HG03175 (cell line): ENCODE results near the gene SMIM8.

Experiments
- ATAC-seq: cut with Tn5 transposase; IDR thresholded peaks from one replicate; pipeline ENCODE4 v1.9.1; 2021; ENCODE audit warnings: mild to moderate bottlenecking, moderate library complexity; ENCODE audit not compliant: unreplicated experiment

The SMIM8 gene

DNA sequence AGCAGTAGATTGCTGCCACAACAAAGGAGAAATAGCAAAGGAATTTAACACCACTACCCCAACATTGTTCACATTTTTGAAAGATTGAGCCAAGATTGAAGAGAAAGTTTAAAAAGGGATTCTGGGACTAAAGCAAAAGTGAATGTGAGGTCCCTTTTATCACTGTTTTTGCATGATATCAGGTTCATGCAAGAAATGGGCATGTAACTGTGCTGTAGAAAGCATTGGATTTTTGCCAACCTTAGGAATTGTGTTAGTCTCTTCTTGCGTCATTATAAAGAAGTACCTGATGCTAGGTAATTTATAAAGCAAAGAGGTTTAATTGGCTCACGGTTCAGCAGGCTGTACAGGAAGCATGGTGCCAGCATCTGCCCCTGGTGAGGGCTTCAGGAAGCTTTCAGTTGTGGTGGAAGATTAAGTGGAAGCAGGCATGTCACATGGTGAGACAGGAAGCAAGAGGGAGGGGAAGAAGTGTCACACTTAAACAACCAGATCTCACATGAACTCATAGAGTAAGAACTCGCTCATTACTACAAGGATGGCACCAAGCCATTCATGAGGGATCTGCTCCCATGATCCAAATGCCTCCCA lies 11.3 kb downstream of the SMIM8 start:
- no peak for ATAC-seq

DNA sequence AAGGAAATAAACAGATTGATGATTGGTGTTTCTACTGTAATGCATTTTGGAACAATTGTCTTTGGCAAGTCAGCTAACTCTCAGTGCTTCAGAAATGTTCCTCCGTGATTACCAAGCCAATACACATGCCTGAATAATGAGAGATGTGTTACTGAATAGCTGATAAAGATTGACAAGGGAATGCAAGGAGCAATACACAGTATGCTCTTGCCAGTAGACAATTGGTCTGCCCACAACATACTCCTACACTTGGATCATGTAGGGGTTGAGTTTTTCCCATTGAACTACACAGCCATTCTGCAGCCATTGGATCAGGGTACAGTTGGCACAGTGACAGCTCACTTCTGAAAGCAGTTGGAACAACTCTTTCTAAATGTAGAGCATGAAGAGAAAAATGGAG lies 12.3 kb downstream of the SMIM8 start:
- ATAC-seq = no peak

DNA sequence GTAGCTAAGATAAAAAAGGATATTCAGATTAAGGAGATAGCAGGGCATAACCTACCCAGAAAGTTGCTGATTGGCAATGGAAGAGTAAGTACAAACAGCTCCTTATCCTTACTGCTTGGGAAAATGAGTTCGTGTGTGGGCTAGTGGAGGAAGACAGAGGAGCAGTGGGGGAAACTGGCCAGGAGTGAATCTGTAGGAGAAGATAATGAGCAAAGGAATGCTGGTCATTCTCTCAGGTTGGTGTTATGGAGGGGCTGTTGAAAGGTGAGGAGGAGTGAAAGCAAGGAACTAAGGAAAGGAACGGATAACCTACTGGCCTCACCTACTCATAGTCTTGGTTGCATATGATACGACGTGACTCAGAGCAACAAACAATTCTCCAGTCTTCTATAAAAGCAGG lies 14.0 kb downstream of the SMIM8 start:
- ATAC-seq = no peak

DNA sequence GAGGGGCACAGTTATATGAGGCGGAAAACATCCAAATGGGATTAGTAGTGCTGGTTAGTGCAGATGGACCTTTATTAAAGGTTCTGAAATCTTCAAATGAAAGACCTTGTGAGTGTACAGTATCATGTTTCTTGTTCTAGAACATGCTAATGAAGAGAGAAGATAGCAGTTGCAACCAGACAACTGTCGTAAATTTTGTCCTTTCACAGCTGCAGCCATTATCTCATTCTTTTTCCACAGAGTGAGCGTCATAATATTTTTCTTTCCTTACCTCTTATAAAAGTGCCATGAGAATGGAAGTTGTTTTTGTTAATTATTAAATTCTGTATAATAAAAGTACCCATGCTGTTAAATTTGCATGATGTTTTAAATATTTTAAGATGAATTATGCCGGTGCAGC lies 17.8 kb downstream of the SMIM8 start:
- no peak for ATAC-seq

DNA sequence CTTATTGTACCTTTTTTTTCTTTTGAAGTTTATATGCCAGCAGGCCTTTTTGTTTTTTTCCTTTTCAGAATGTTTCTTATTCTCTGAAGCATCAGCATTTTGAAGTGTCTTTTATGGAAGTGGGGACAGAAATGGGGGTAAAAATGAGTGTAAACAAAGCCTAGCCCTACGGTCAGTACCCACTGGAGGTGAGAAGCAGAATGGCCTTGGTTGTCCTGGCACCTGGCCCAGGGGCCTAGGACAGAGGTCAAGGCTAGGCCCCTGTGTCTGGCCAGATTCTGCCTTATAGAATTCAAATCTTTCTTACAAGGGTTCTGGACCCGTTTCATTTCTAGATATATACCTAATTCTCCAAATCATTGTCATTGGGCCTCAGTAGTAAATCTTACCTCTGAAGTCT lies 18.8 kb downstream of the SMIM8 start:
- no peak for ATAC-seq

DNA sequence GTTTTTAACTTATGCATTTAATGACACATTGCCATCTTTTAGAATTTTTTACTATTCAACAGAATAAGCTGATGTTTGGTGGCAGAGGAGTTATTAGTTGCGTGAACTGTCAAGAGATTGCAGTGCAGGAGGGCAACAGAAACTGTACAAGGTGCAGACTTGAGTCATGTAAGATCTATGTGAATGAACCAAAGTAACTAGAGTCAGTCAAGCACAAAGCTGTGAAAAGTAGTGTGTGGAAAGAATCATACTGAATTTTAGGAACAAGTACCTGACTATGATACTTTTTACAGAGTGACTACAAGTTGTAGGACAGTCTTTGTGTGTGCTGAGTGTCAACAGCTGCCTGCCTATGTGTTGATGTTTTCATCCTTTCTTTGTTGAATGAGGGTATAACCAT lies 19.5 kb downstream of the SMIM8 start:
- ATAC-seq = peak; percentile 99

DNA sequence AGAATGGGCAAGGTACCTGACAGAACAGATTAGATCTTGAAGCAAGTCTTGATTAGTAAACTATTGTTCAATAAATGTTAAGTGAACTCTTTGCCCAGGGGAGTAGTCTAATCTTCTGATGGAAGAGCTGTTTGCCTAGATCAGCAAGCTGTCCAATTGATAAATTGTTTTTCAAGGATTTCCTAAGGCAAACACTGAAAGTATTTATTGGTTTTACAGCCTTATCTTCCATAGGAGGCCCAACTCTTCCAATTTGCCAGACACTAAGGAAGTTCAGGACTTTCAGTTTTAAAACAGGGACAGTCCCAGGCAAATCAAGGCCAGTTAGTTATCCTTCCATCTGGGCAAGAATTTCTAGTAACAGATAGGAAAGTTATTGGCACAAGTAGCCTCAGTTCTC lies 20.4 kb downstream of the SMIM8 start:
- no peak for ATAC-seq

DNA sequence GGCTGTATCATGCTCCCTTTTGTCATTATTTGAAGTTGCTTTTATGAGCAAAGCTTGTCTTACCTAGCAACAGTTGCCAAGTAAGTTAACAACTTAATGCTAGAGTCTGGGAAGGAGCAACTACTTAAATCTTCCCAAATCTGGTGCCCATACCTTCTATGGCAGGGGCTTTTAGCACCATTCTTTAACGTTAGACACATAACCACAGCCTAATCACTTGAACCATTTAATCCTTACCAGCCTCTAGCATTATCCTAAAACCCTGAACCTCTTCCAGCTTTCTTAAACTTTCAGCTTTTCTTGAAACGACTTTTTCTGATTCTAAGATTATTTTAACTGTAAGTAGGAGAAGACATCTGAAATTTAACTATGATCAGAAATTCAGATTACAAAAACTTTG lies 22.3 kb downstream of the SMIM8 start, which contains the start of gene C6orf163:
TSS of gene C6orf163 (plus strand) at position 83 of the 400 bp plus-strand sequence. CDS start at position 370, 287 bp downstream.
- no peak for ATAC-seq

DNA sequence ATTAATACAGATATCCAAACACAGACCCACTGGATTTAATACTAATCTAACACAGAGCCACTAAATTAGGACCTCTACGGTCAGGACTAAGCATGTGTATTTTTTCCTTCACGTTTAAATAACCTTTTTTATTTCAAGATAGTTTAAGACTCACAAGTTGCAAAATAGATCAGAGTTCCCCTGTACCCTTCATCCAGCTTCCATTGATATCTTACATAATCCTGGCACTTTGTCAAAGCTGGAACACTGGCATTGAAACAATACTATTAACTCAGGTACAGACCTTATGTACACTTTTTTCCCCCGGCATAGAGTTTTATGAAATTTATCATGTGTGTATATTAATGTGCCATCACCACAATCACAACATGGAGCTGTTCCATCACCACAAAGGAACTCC lies 24.3 kb downstream of the SMIM8 start:
- no peak for ATAC-seq

DNA sequence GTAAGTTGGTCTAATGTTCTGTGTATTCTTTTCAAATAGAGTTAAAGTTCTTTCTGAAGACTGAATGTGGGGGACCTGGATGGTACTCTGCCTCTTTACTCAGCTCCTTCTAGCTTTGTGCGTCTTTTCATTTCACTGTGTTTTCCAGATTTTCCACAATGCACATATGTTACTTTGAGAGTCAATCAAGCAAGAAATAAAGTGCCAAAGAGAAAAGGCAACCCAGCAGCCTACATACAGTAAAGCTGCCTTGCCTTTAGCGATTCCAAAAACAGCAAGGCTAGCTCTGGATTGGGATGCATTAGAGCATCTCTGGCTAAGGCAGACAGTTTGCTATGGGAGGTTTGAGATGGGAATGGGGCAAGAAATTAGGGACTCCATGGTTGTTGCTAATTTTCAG lies 27.5 kb downstream of the SMIM8 start:
- ATAC-seq = no peak

DNA sequence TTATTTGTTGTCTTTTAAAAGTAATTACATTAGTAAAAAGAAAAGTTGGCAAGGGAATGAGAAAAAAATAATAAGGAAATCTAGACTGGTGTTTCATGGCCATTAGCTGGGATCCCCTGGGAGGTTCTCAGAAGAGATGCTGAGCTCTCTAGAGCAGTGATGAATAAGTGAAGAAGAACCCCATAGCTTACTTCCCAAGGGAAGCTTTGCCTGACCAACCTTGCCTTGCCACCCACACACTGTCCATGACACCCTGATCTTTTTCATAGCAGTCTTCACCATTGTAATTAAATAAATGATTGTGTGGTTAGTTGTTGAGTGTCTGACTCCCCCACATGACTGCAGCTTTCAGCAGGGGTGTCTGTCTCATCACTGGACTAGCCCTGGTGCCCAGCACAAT lies 28.1 kb downstream of the SMIM8 start:
- ATAC-seq = no peak

DNA sequence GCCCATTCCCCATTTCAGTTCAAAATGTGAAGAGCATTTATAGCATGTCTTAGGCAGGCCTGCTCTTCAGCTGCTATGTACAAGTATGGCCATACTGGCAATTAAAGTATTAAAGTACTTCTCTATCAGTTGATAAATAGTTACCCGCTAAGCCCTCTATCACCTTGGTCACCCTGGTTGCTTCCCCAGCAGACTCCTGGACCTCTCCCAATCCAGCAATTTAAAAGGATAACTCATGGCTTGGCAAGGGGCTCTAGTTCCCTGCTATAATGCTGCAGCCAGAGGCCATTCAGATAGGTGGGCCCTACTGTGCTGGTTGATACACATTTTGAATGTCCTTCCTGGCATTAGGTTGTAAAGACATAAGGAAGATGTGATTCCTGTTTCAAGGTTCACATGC lies 29.2 kb downstream of the SMIM8 start:
- no peak for ATAC-seq

DNA sequence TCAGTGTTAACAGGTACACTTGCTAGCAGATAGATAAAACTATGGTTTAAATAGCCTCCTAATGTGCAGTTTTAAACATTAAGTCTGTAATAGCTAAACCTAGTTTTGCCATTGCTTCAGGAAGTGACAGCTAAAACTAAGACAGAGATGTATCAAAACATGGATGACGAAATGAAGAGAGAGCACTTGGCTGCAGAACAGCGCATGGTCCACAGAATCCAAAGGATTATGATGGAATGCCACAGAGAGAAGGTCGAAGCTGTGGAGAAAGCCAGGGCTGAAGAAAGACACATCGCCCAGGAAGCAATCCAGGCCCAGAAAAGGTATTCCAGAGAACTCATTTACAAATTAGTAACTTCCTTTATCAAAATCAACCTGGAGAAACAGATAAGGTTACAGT lies 33.8 kb downstream of the SMIM8 start:
- ATAC-seq = no peak

DNA sequence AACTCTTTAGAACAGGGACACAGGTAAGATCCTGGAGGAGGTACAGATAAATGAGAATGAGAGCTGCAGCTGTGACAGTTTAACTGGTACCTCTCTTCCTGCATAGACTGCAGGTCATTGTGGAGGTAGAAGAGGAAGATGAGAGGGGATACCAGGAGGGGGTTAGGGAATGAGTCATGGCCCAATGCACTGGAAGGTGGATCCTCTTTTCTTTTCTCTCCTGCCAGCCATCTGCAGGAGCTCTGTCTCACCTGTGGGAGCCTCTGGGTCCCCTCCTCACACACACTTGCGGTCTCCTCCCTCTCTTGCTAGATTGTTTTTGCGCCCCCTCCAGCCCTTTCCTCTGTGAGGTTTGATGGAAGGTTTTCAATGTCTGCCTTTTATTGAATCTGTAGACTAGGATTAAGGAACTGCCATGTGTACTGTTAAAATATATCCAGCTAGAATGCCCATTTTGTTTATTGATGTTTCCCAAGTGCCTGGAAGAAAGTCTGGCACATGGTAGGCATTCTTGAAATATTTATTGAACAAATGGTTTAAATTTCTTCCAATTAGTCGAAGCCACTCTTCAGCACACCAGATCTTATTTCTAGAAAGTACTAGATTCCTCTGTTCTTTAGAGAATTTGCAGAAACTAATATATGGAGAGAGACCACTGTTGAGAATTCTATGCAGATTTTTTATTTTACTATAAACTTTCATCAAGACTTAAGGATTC lies 35.2 kb downstream of the SMIM8 start:
- no peak for ATAC-seq

DNA sequence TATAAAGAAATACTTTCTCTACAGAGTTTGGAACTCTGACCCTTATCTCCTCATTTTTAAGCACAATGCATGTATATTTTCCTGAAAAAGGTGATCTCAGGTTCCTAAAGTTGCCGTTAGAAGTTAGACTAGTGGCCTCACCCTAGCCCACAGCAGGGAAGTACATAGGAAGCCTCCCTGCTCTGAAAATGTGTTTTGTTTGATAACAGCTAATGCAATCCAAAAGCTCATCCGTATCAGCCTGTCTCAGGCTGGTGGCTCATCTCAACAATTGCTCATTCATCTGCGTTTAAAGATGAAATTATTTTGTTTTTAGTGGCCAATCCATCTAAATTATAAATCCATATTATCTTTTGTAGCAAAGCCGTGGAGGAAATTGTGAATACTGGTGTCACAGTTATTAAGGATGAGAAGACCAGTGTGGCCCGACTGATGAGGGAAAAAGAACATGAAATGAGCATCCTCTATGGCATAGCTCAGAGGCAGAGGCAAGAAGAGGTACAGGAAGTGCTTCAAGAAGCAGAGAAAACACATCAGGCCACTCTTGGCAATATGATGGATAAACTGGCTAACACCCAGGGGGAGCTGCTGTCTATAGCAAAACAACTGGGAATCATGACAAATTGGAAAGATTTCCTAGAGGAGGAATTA lies 42.3 kb downstream of the SMIM8 start:
- ATAC-seq = no peak

DNA sequence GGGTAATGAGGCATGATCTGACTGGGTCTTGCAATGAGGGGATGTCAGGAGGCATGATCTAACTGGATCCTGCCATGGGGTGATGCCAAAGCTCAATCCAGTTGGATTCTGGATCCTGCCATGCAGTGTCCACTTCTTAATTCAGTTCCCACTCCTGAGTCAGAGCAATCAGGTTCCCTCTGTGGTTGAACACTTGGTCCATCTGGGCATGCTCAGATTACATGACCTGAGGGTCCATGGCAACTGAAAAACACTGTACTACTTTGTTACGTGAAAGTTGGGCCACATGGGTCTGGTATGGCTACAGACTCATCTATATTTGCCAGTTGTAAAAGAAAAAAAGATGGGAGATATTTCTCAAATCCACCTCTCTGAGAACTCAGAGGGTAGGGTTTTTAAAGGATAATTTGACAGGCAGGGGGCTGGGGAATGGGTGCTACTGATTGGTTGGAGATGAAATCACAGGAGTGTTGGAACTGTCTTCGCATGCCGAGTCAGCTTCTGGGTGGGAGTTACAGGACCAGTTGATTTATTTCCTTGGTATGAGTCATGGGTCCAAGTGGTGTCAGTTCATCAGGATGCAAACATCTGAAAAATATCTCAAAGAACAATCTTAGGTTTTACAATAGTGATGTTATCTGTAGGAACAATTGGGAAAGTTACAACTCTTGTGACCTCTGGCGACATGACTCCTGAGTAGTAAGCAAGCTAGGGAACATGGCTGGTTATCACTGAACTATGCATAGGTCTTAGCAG lies 43.9 kb downstream of the SMIM8 start:
- no peak for ATAC-seq

DNA sequence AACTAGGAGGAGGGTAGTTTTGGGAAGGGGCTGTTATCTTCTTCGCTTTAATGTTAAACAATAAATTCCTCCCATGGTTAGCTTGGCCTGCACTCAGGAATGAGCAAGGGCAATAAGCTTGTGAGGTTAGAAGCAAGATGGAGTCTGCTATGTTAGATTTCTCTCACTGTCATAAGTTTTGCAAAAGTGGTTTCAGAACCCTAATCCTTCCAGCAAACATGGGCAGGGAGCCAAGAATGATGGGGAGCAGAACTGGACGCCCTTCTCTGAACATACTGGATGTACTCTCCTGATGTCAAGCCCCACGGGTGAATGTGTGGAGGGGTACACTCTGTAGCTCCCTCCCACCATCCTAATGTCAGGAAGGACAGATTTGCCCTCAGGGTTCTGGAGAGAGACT lies 44.5 kb downstream of the SMIM8 start:
- no peak for ATAC-seq

DNA sequence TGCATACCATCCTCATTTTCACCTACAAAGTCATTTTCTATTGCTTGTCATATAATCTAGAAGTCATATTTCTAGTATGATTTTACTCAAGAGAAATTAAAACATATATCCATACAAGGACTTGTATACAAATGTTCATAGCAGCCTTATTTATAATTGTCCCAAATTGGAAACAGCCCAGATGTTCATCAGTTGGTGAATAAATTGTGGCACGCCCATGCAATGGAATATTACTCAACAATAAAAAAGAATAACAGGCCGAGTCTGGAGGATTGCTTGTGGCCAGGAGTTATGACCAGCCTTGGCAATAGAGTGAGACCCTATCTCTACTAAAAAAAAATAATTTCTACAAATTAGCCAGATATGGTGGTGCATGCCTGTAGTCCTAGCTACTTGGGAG lies 51.0 kb downstream of the SMIM8 start:
- no peak for ATAC-seq

DNA sequence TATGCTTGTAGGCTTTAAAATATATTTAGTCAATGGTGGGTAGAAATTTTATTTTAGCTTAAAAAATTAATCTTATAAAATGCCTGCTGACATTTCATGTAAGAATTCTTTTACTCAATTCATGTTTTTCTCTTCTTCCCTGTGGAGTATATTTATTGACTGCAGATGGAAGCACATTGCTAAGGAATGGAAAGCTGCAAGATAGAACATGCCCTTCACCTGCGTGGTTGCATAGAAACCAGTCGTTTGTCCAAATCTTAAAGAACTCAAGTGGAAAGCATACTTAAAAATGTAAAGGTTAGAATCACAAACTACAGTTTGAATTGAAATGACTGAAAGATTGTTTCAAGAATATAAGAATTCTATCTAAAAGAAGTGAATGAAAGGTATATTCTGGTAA lies 52.9 kb downstream of the SMIM8 start:
- ATAC-seq = no peak

DNA sequence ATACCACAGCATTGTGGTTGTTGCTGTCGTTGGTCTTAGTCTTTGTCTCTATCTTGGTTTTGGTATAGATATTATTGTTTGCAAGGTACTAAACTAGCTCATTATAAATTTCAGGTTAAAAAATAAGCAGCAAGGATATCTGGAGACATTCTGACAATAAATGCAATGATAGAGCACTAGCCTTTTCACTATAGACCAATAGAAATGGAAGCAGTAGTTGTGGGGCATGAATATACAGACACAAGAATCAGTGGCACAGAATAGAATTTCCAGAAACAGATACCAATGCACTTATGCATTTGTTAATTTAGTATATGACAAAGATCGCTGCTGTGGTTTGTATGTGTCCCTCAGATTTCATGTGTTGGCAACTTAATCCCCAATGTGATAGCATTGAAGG lies 54.3 kb downstream of the SMIM8 start:
- ATAC-seq = no peak

DNA sequence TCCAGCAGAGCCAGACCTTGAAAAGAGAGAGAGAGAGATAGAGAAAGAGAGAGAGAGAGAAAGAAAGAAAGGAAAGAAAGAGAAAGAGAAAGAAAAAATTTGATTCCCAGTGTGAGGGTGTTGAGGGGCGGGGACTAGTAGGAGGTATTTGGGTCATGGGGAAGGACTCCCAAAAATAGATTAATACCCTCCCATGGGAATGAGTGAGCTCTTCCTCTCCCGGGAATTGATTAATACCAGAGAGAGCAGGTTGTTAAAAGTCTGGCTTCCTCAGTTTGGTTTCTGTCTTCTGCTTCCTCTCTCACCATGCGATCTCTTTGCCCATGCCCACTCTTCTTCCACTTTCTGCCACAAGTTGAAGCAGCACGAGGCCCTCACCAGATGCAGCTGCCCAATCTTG lies 56.6 kb downstream of the SMIM8 start:
- ATAC-seq = no peak

DNA sequence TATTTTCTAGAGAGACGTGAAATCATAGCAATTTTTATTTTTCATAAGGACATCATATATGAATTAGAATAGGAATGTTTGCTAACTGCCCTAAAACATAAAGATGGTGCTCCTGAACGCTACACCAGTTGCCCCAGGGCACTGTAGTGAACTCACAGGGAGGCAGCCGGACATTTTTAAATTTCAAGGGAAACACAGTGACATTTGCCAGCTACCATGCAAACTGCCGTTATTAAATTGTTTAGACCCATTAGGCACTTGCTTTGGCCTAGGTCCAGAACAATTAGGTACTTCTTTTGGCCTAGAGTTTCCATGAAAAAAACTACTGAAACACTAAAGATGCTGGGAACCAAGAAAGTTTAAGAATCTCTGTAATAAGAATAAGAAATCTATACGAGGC lies 60.5 kb downstream of the SMIM8 start:
- ATAC-seq = no peak
